HEK293T (cell line): Measurements from ENCODE around the gene CCNB1.
"Not testable (repeated sequence)": the region's sequence is repeated elsewhere in the genome, so short reads cannot be mapped to it uniquely, and the experiment has no call there.

Experiments used
- CTCF ChIA-PET: fragments of 350-600 bp; formaldehyde crosslinking; extraction: SDS; loops from one replicate; lab custom pipeline; 2021; ENCODE audit warnings: antibody characterized with exemption, inconsistent platforms; lab: Yijun Ruan, JAX
- POLR2A ChIA-PET: fragments of 350-600 bp; formaldehyde crosslinking; extraction: SDS; loops from one replicate; lab custom pipeline; 2020; ENCODE audit warnings: antibody characterized with exemption, inconsistent platforms; lab: Yijun Ruan, JAX
- DNase-seq: peaks from one replicate; pipeline ENCODE4 v3.0.0; 2012; ENCODE audit warnings: mixed read lengths; ENCODE audit errors: extremely low spot score
- ARNT ChIP-seq: fragments of 450-650 bp; IDR thresholded peaks from 2 replicates; pipeline ENCODE4 v1.6.1; 2017; ENCODE audit warnings: mild to moderate bottlenecking
- BHLHE40 ChIP-seq: fragments of 450-650 bp; IDR thresholded peaks from 2 replicates; pipeline ENCODE4 v1.6.1; 2016; ENCODE audit warnings: mild to moderate bottlenecking, moderate library complexity, borderline replicate concordance
- CTBP1 ChIP-seq: fragments of 450-650 bp; IDR thresholded peaks from 2 replicates; pipeline ENCODE4 v1.6.1; 2016; ENCODE audit warnings: borderline replicate concordance
- ELF4 ChIP-seq: fragments of 450-650 bp; IDR thresholded peaks from 2 replicates; pipeline ENCODE4 v1.6.1; 2017; ENCODE audit warnings: antibody characterized with exemption
- FOXA1 ChIP-seq: fragments of 450-650 bp; IDR thresholded peaks from 2 replicates; pipeline ENCODE4 v1.6.1; 2016; ENCODE audit warnings: mild to moderate bottlenecking
- FOXK2 ChIP-seq: fragments of 450-650 bp; IDR thresholded peaks from 2 replicates; pipeline ENCODE4 v1.6.1; 2016; ENCODE audit warnings: mild to moderate bottlenecking
- FOXM1 ChIP-seq: fragments of 450-650 bp; IDR thresholded peaks from 2 replicates; pipeline ENCODE4 v1.6.1; 2017; ENCODE audit warnings: mild to moderate bottlenecking, borderline replicate concordance
- HDGF ChIP-seq: fragments of 450-650 bp; IDR thresholded peaks from 2 replicates; pipeline ENCODE4 v1.6.1; 2017; ENCODE audit warnings: antibody characterized with exemption, borderline replicate concordance
- L3MBTL2 ChIP-seq: fragments of 450-650 bp; conservative IDR thresholded peaks from 2 replicates; pipeline ENCODE4 v1.6.1; 2016; ENCODE audit warnings: mild to moderate bottlenecking
- LEF1 ChIP-seq: fragments of 450-650 bp; IDR thresholded peaks from 2 replicates; pipeline ENCODE4 v1.6.1; 2017; ENCODE audit warnings: mild to moderate bottlenecking, borderline replicate concordance
- NFRKB ChIP-seq: fragments of 450-650 bp; IDR thresholded peaks from 2 replicates; pipeline ENCODE4 v1.6.1; 2016; ENCODE audit warnings: mild to moderate bottlenecking, moderate library complexity
- PKNOX1 ChIP-seq: fragments of 450-650 bp; IDR thresholded peaks from 2 replicates; pipeline ENCODE4 v1.6.1; 2016
- SP1 ChIP-seq: fragments of 450-650 bp; IDR thresholded peaks from 2 replicates; pipeline ENCODE4 v1.6.1; 2017
- SUZ12 ChIP-seq: fragments of 450-650 bp; IDR thresholded peaks from 2 replicates; pipeline ENCODE4 v1.6.1; 2016; ENCODE audit warnings: mild to moderate bottlenecking
- TARDBP ChIP-seq: fragments of 450-650 bp; IDR thresholded peaks from 2 replicates; pipeline ENCODE4 v1.6.1; 2016
- ZNF384 ChIP-seq: fragments of 450-650 bp; IDR thresholded peaks from 2 replicates; pipeline ENCODE4 v1.6.1; 2016

CCNB1 gene

DNA sequence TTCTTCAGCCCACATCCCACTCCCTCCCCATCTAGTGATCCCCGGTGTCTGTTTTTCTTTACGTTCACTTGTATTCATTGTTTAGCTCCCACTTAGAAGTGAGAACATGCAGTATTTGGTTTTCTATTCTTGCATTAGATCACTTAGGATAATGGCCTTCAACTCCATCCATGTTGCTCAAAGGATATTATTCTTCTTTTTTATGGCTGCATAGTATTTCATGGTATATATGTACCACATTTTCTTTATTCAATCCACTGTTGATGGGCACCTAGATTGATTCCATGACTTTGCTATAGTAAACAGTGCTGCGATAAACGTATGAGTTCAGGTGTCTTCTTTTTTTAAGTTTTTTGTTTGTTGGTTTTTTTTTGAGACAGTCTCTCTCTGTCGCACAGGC lies 29.1 kb upstream of the CCNB1 start:
- ChIA-PET POLR2A (no interaction called here), CTCF (no interaction called here)
- no peak for TF ChIP-seq FOXM1
- TF ChIP-seq SP1, result no peak
- no peak for TF ChIP-seq ZNF384
- TF ChIP-seq LEF1, result no peak
- no peak for TF ChIP-seq TARDBP
- no peak for TF ChIP-seq ELF4
- TF ChIP-seq CTBP1, result no peak
- no peak for TF ChIP-seq FOXK2
- no peak for TF ChIP-seq L3MBTL2
- TF ChIP-seq SUZ12, result no peak
- no peak for TF ChIP-seq HDGF
- no peak for TF ChIP-seq FOXA1
- TF ChIP-seq BHLHE40, result no peak
- TF ChIP-seq PKNOX1, result no peak
- no peak for TF ChIP-seq ARNT
- TF ChIP-seq NFRKB, result no peak
- no peak for DNase-seq

DNA sequence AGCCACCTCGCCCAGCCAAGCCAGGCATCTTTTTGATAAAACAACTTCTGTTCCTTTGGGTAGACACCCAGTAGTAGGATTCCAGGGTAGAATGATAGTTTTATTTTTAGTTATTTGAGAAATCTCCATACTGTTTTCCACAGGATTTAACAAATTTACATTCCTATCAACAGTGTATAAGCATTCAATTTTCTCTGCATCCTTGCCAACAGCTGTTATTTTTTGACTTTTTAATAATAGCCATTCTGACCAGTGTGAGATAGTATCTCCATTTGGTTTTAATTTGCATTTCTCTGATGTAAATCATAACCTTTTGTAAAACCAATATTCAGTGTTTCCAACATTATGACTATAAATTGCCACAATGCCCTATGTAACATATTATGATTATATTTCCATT lies 28.2 kb upstream of the CCNB1 start:
- DNase-seq, result no peak
- ChIA-PET POLR2A (no interaction called here), CTCF (no interaction called here)
- TF ChIP-seq FOXA1 (no peak), ELF4 (no peak), TARDBP (no peak), CTBP1 (no peak), NFRKB (no peak), SUZ12 (no peak), LEF1 (no peak), FOXM1 (no peak)

DNA sequence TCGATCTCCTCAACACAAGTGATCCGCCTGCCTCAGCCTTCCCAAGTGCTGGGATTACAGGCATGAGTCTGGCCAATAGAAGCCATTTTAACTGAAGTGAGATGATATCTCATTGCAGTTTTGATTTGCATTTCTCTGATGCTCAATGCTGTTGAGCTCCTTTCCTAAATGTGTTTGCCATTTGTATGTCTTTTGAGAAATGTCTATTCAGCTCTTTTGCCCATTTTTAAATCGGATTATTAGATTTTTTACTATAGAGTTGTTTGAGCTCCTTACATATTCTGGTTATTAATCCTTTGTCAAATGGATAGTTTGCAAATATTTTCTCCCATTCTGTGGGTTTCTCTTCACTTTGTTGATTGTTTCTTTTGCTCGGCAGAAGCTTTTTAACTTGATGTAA lies 26.7 kb upstream of the CCNB1 start:
- POLR2A ChIA-PET, result not testable (repeated sequence)
- CTCF ChIA-PET, result interaction anchor here (0.6 kb wide), 1 partner anchor 18 kb away, joined by 4 read pairs; no protein-coding TSS in a partner anchor

DNA sequence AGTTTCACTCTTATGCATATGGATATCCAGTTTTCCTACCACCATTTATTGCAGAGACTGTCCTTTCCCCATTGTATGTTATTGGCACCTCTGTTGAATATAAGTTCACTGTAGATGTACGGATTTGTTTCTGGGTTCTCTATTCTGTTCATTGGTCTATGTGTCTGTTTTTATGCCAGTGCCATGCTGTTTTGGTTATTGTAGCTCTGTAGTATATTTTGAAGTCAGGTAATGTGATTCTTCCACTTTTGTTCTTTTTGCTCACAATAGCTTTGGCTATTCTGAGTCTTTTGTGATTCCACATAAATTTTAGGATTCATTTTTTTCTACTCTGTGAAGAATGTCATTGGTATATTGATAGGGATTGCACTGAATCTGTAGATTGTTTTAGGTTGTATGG lies 26.1 kb upstream of the CCNB1 start:
- DNase-seq, result no peak
- TF ChIP-seq LEF1, result no peak
- TF ChIP-seq CTBP1, result no peak
- TF ChIP-seq FOXK2, result no peak
- no peak for TF ChIP-seq FOXA1
- no peak for TF ChIP-seq NFRKB
- no peak for TF ChIP-seq HDGF
- no peak for TF ChIP-seq BHLHE40
- no peak for TF ChIP-seq ZNF384
- no peak for TF ChIP-seq TARDBP
- TF ChIP-seq SUZ12, result no peak
- CTCF ChIA-PET, result no interaction called here
- POLR2A ChIA-PET, result no interaction called here

More for the DNA sequence above, 26.7 kb upstream of the CCNB1 start:
- not testable (repeated sequence) for DNase-seq

DNA sequence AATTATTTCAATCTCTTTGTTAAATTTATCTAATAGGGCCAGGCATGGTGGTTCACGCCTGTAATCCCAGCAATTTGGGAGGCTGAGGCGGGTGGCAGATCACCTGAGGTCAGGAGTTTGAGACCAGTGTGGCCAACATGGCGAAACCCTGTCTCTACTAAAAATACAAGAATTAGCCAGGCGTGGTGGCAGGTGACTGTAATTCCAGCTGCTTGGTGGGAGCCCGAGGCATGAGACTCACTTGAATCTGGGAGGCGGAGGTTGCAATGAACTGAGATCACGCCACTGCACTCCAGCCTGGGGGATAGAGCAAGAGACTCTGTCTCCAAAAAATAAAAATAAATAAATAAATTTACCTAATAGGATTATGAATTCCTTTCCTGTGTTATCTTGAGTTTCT lies 18.4 kb upstream of the CCNB1 start:
- POLR2A ChIA-PET, CTCF ChIA-PET, DNase-seq: not testable (repeated sequence)

DNA sequence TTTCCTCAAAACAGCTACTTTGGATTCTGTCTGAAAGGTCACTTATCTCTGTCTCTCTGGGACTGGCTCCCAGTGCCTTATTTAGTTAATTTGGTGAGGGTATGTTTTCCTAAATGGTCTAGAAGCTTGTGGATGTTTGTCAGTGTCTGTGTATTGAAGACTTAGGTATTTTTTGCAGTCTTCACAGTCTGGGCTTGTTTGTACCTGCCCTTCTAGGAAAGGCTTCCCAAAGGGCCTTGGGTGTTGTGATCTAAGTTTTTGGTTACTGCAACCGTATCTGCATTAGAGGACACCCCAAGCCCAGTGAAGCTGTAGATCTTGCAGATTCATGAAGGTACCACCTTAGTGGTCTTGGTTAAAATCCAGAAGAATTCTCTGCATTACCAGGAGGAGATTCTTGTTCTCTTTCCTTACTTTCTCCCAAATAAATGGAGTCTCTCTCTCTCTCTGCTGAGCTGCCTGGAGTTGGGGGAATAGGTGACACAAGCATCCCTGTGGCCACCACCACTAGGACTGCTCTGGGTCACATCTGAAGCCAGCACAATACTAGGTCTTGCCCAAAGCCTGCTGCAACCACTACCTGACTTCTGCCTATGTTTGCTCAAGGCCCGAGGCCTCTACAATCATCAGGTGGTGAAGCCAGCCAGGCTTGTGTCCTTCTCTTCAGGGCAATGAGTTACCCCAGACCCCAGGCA lies 17.8 kb upstream of the CCNB1 start:
- no peak for TF ChIP-seq ZNF384
- TF ChIP-seq PKNOX1, result no peak
- no peak for TF ChIP-seq FOXM1
- no peak for TF ChIP-seq BHLHE40
- TF ChIP-seq FOXA1, result no peak
- TF ChIP-seq HDGF, result no peak
- TF ChIP-seq ARNT, result no peak
- no peak for TF ChIP-seq CTBP1
- no peak for TF ChIP-seq FOXK2
- TF ChIP-seq SUZ12, result no peak
- no peak for TF ChIP-seq NFRKB
- no peak for TF ChIP-seq L3MBTL2
- no peak for TF ChIP-seq LEF1
- POLR2A ChIA-PET, result no interaction called here
- no peak for DNase-seq
- CTCF ChIA-PET, result no interaction called here

GRCh38 chr5:69149676-69150010 lies 17.3 kb upstream of the CCNB1 start:
- ChIA-PET POLR2A (no interaction called here), CTCF (no interaction called here)
- TF ChIP-seq CTBP1 (no peak), SUZ12 (no peak), ELF4 (no peak), FOXA1 (no peak), FOXK2 (no peak), SP1 (no peak), LEF1 (no peak), ZNF384 (no peak), L3MBTL2 (no peak), TARDBP (no peak), BHLHE40 (no peak), PKNOX1 (no peak), ARNT (no peak), HDGF (no peak), NFRKB (no peak), FOXM1 (no peak)
- no peak for DNase-seq
